SK-N-SH (cell line): ENCODE data around the gene PRKCH. TPM values are rescaled to one million over a fixed set of nuclear protein-coding genes. Genes with fewer than 3 reads are reported as not detected.

Experiments
- CTCF ChIA-PET: fragments of 300-600, 350-600 bp; formaldehyde crosslinking; extraction: SDS; loops from one replicate; lab custom pipeline; 2021; lab: Yijun Ruan, JAX
- POLR2A ChIA-PET: fragments of 350-600 bp; sonication (Branson Sonifier 250); formaldehyde crosslinking; extraction: SDS; loops from one replicate; lab custom pipeline; 2020; ENCODE audit warnings: antibody characterized with exemption, inconsistent platforms; lab: Yijun Ruan, JAX
- DNase-seq: peaks from one replicate; pipeline ENCODE4 v3.0.0; 2012
- H2AFZ ChIP-seq: fragments of 200-600 bp; sonication (generic); 2 replicates; pipeline ENCODE4 v1.8.1; 2016; ENCODE audit warnings: antibody characterized with exemption, mild to moderate bottlenecking, low read depth
- H3F3A ChIP-seq: fragments of 200-600 bp; sonication (generic); replicated peaks from 2 replicates; pipeline ENCODE3; 2016; ENCODE audit warnings: antibody characterized with exemption, mild to moderate bottlenecking; ENCODE audit not compliant: insufficient read depth
- H3K27ac ChIP-seq, 2 experiments: fragments of 200-500 bp in 1 of 2; fragments of 200-600 bp in 1 of 2; sonication (Bioruptor generic) in 1 of 2; sonication (generic), shearing (Covaris generic) in 1 of 2; 2 replicates each; pipeline versions ENCODE4 v1.5.1 to v1.6.1; 2014 to 2016; ENCODE audit warnings: low read depth in 2 of 2, inconsistent platforms in 1 of 2, low read length in 1 of 2, mild to moderate bottlenecking in 1 of 2, mixed read lengths in 1 of 2
- H3K27me3 ChIP-seq: fragments of 200-600 bp; sonication (generic), shearing (Covaris generic); 2 replicates; pipeline ENCODE4 v1.6.1; 2016; ENCODE audit warnings: mixed run types; ENCODE audit not compliant: insufficient read depth
- H3K36me3 ChIP-seq, 2 experiments: fragments of 200-500 bp in 1 of 2; fragments of 200-600 bp in 1 of 2; sonication (Bioruptor generic) in 1 of 2; sonication (generic) in 1 of 2; replicated peaks in 1 of 2; 2 replicates each; pipeline versions ENCODE3 to v1.5.1; 2014 to 2016; ENCODE audit warnings: low read length in 1 of 2, mild to moderate bottlenecking in 1 of 2; ENCODE audit not compliant: insufficient read depth in 2 of 2, control insufficient read depth in 1 of 2
- H3K4me1 ChIP-seq, 2 experiments: fragments of 200-500 bp in 1 of 2; fragments of 200-600 bp in 1 of 2; sonication (Bioruptor generic) in 1 of 2; sonication (generic), shearing (Covaris generic) in 1 of 2; 2 replicates each; pipeline versions ENCODE4 v1.5.1 to v1.6.1; 2014 to 2016; ENCODE audit warnings: low read depth in 1 of 2, low read length in 1 of 2, mixed run types in 1 of 2; ENCODE audit not compliant: insufficient read depth in 2 of 2, control insufficient read depth in 1 of 2
- H3K4me2 ChIP-seq: fragments of 200-600 bp; sonication (generic), shearing (Covaris generic); 2 replicates; pipeline ENCODE4 v1.6.1; 2017; ENCODE audit warnings: mixed run types
- H3K4me3 ChIP-seq, 2 experiments: fragments of 200-500 bp in 1 of 2; fragments of 200-600 bp in 1 of 2; sonication (Bioruptor generic) in 1 of 2; sonication (generic), shearing (Covaris generic) in 1 of 2; 2 replicates each; pipeline versions ENCODE4 v1.5.1 to v1.8.1; 2014 to 2016; ENCODE audit warnings: low read depth in 2 of 2, inconsistent platforms in 1 of 2, low read length in 1 of 2, mild to moderate bottlenecking in 1 of 2, mixed read lengths in 1 of 2, moderate library complexity in 1 of 2
- H3K79me2 ChIP-seq: fragments of 200-600 bp; sonication (generic); 2 replicates; pipeline ENCODE4 v1.8.1; 2017; ENCODE audit warnings: mild to moderate bottlenecking; ENCODE audit not compliant: insufficient read depth
- H3K9ac ChIP-seq: fragments of 200-600 bp; sonication (generic); 2 replicates; pipeline ENCODE4 v1.6.1; 2017; ENCODE audit warnings: mixed run types
- H3K9me2 ChIP-seq: fragments of 200-600 bp; sonication (generic); 2 replicates; pipeline ENCODE4 v1.6.1; 2017; ENCODE audit warnings: mixed run types
- H3K9me3 ChIP-seq: fragments of 200-600 bp; sonication (generic); 2 replicates; pipeline ENCODE4 v1.6.1; 2017; ENCODE audit warnings: mixed run types, mild to moderate bottlenecking, moderate library complexity
- H4K20me1 ChIP-seq: fragments of 200-600 bp; sonication (generic); 2 replicates; pipeline ENCODE4 v1.6.1; 2017; ENCODE audit warnings: mild to moderate bottlenecking, mixed run types; ENCODE audit not compliant: insufficient read depth
- CTCF ChIP-seq: fragments of 200-600 bp; sonication (generic); IDR thresholded peaks from 2 replicates; pipeline ENCODE4 v1.6.1; 2017; ENCODE audit warnings: antibody characterized with exemption, mild to moderate bottlenecking, moderate library complexity
- FOSL2 ChIP-seq: IDR thresholded peaks from 2 replicates; pipeline ENCODE4 v1.4.0; 2012; ENCODE audit warnings: low read depth, mild to moderate bottlenecking, moderate library complexity, borderline replicate concordance
- IRF3 ChIP-seq: fragments of 150-350 bp; IDR thresholded peaks from 2 replicates; pipeline ENCODE4 v1.6.1; 2016; ENCODE audit warnings: mild to moderate bottlenecking, low read depth, low read length
- MEF2A ChIP-seq: IDR thresholded peaks from 2 replicates; pipeline ENCODE4 v1.4.0; 2012; ENCODE audit warnings: low read depth, borderline replicate concordance
- NFIC ChIP-seq: IDR thresholded peaks from 2 replicates; pipeline ENCODE4 v1.4.0; 2012; ENCODE audit warnings: borderline replicate concordance
- NRF1 ChIP-seq: IDR thresholded peaks from 2 replicates; pipeline ENCODE4 v1.6.1; 2012; ENCODE audit warnings: low read depth, mild to moderate bottlenecking, low read length
- RXRA ChIP-seq: IDR thresholded peaks from 2 replicates; pipeline ENCODE4 v1.4.0; 2012; ENCODE audit warnings: low read depth, mild to moderate bottlenecking, borderline replicate concordance
- USF1 ChIP-seq: IDR thresholded peaks from 2 replicates; pipeline ENCODE4 v1.4.0; 2012; ENCODE audit warnings: low read depth, borderline replicate concordance
- USF2 ChIP-seq: fragments of 150-350 bp; IDR thresholded peaks from 2 replicates; pipeline ENCODE4 v1.6.1; 2017; ENCODE audit warnings: antibody characterized with exemption, low read length, low read depth, borderline replicate concordance
- WGBS: methylation state at CpG from one replicate; pipeline ENCODE4 v1.1.6; 2017; ENCODE audit warnings: low lambda C conversion rate; 5-methylcytosine and 5-hydroxymethylcytosine counted together
- polyA plus RNA-seq, 3 experiments: library from polyadenylated mRNA; depleted of rRNA; stranded (reverse); fragments of >200 nt; gene quantifications; 2 replicates each; pipeline ENCODE4 v1.2.3, GENCODE V29; 2012

Gene PRKCH
- polyA plus RNA-seq, 1 of the 3 experiments (the other 2 are of a cell fraction) = 4.2 TPM

- H4K20me1 ChIP-seq = no peaks in the 10 kb centered on the region
- H3F3A ChIP-seq = no peaks in the 10 kb centered on the region
- H3K9me3 ChIP-seq = 0 out of 2 replicates have a peak, but pooled peaks cover 9% of the 10 kb centered on the region
- no peaks in the 10 kb centered on the region for H3K79me2 ChIP-seq
- H3K4me3 ChIP-seq = peak overlapping the region; percentile 62 to 65
- no peaks in the 10 kb centered on the region for H3K9me2 ChIP-seq
- H3K9ac ChIP-seq = peak overlapping the region; percentile 54; the same call in 1 of the 2 replicates
- H3K4me1 ChIP-seq = peaks cover 0 to 10% of the 10 kb centered on the region in 2 experiments; a peak in 1 of 4 replicates
- H3K27ac ChIP-seq = no peak overlapping the region
- ChIA-PET POLR2A (no interaction called here), CTCF (interaction anchor here (0.6 to 1.4 kb wide), 4 partner anchors 10 to 115 kb away, joined by 3 to 5 read pairs (median 4); partner anchors contain the start of gene TMEM30B)
- peaks cover 10% of the 10 kb centered on the region for H3K27me3 ChIP-seq
- H3K4me2 ChIP-seq = peak overlapping the region; percentile 88
- 13% methylated on average over 39 of the region's 63 CpGs for WGBS
- no peaks in the 10 kb centered on the region for H3K36me3 ChIP-seq
- no peak for TF ChIP-seq FOSL2
- TF ChIP-seq USF2 = no peak
- no peak for TF ChIP-seq RXRA
- TF ChIP-seq NFIC = no peak
- TF ChIP-seq MEF2A = no peak
- TF ChIP-seq CTCF = no peak
- no peak for TF ChIP-seq USF1
- TF ChIP-seq NRF1 = no peak
- TF ChIP-seq IRF3 = no peak
- DNase-seq = peak; percentile 26
- H2AFZ ChIP-seq = peak overlapping the region; percentile 89; the same call in 1 of the 2 replicates
Measured at GRCh38 chr14:61322011-61322798, 826 bp downstream of the PRKCH start.
